ENCODE data around the gene SNTG2.
"Not testable (repeated sequence)": the region's sequence is repeated elsewhere in the genome, so short reads cannot be mapped to it uniquely, and the experiment has no call there.

The SNTG2 gene

GRCh38 chr2:1398191-1398590 is 447.5 kb downstream of the SNTG2 start:
- no peak overlapping the region for H3K27ac ChIP-seq (ENCODE audit: low read depth, low read length)
- no peak overlapping the region for H3K9ac ChIP-seq (ENCODE audit: low read length)
- no peaks in the 10 kb centered on the region for H3K36me3 ChIP-seq (ENCODE audit: insufficient read depth, low read length)
- no peak overlapping the region for H3K4me3 ChIP-seq (ENCODE audit: low read depth in 1 of 2, low read length in 2 of 2)
- H3K27me3 ChIP-seq (ENCODE audit: control insufficient read depth in 1 of 2, insufficient read depth in 2 of 2, low read length in 2 of 2), result no peaks in the 10 kb centered on the region
- no peaks in the 10 kb centered on the region for H3K4me1 ChIP-seq (ENCODE audit: insufficient read depth, low read length)
- H3K9me3 ChIP-seq (ENCODE audit: low read length), result no peaks in the 10 kb centered on the region

GRCh38 chr2:1400943-1401735 is 450.5 kb downstream of the SNTG2 start:
- H3K36me3 ChIP-seq (ENCODE audit: insufficient read depth, low read length), result no peaks in the 10 kb centered on the region
- H3K4me3 ChIP-seq (ENCODE audit: low read depth in 1 of 2, low read length in 2 of 2), result no peak overlapping the region
- no peaks in the 10 kb centered on the region for H3K9me3 ChIP-seq (ENCODE audit: low read length)
- H3K4me1 ChIP-seq (ENCODE audit: insufficient read depth, low read length), result no peaks in the 10 kb centered on the region
- H3K9ac ChIP-seq (ENCODE audit: low read length), result no peak overlapping the region
- no peaks in the 10 kb centered on the region for H3K27me3 ChIP-seq (ENCODE audit: control insufficient read depth in 1 of 2, insufficient read depth in 2 of 2, low read length in 2 of 2)
- no peak overlapping the region for H3K27ac ChIP-seq (ENCODE audit: low read depth, low read length)

GRCh38 chr2:1402064-1402463 is 451.4 kb downstream of the SNTG2 start:
- Histone ChIP-seq H3K36me3 (ENCODE audit: insufficient read depth, low read length) (no peaks in the 10 kb centered on the region), H3K27ac (ENCODE audit: low read depth, low read length) (no peak overlapping the region), H3K27me3 (ENCODE audit: control insufficient read depth in 1 of 2, insufficient read depth in 2 of 2, low read length in 2 of 2) (no peaks in the 10 kb centered on the region), H3K4me1 (ENCODE audit: insufficient read depth, low read length) (no peaks in the 10 kb centered on the region), H3K9me3 (ENCODE audit: low read length) (no peaks in the 10 kb centered on the region), H3K9ac (ENCODE audit: low read length) (no peak overlapping the region), H3K4me3 (ENCODE audit: low read depth in 1 of 2, low read length in 2 of 2) (no peak overlapping the region)

GRCh38 chr2:1403565-1403964 is 452.9 kb downstream of the SNTG2 start:
- Histone ChIP-seq H3K9ac (ENCODE audit: low read length) (no peak overlapping the region), H3K27me3 (ENCODE audit: control insufficient read depth in 1 of 2, insufficient read depth in 2 of 2, low read length in 2 of 2) (no peaks in the 10 kb centered on the region), H3K36me3 (ENCODE audit: insufficient read depth, low read length) (no peaks in the 10 kb centered on the region), H3K4me1 (ENCODE audit: insufficient read depth, low read length) (no peaks in the 10 kb centered on the region), H3K9me3 (ENCODE audit: low read length) (no peaks in the 10 kb centered on the region), H3K4me3 (ENCODE audit: low read depth in 1 of 2, low read length in 2 of 2) (no peak overlapping the region), H3K27ac (ENCODE audit: low read depth, low read length) (no peak overlapping the region)

- H3K9me3 ChIP-seq (ENCODE audit: low read length), result no peaks in the 10 kb centered on the region
- no peak overlapping the region for H3K4me3 ChIP-seq (ENCODE audit: low read depth in 1 of 2, low read length in 2 of 2)
- no peak overlapping the region for H3K9ac ChIP-seq (ENCODE audit: low read length)
- no peak overlapping the region for H3K27ac ChIP-seq (ENCODE audit: low read depth, low read length)
- H3K36me3 ChIP-seq (ENCODE audit: insufficient read depth, low read length), result no peaks in the 10 kb centered on the region
- H3K27me3 ChIP-seq (ENCODE audit: control insufficient read depth in 1 of 2, insufficient read depth in 2 of 2, low read length in 2 of 2), result no peaks in the 10 kb centered on the region
- no peaks in the 10 kb centered on the region for H3K4me1 ChIP-seq (ENCODE audit: insufficient read depth, low read length)
Measured at GRCh38 chr2:1405124-1405523, 454.5 kb downstream of the SNTG2 start.

GRCh38 chr2:1405967-1406366 is 455.3 kb downstream of the SNTG2 start:
- no peaks in the 10 kb centered on the region for H3K9me3 ChIP-seq (ENCODE audit: low read length)
- H3K27me3 ChIP-seq (ENCODE audit: control insufficient read depth in 1 of 2, insufficient read depth in 2 of 2, low read length in 2 of 2), result no peaks in the 10 kb centered on the region
- H3K27ac ChIP-seq (ENCODE audit: low read depth, low read length), result no peak overlapping the region
- no peak overlapping the region for H3K9ac ChIP-seq (ENCODE audit: low read length)
- no peaks in the 10 kb centered on the region for H3K4me1 ChIP-seq (ENCODE audit: insufficient read depth, low read length)
- H3K36me3 ChIP-seq (ENCODE audit: insufficient read depth, low read length), result no peaks in the 10 kb centered on the region
- no peak overlapping the region for H3K4me3 ChIP-seq (ENCODE audit: low read depth in 1 of 2, low read length in 2 of 2)

- Histone ChIP-seq H3K36me3 (ENCODE audit: insufficient read depth, low read length) (no peaks in the 10 kb centered on the region), H3K4me1 (ENCODE audit: insufficient read depth, low read length) (no peaks in the 10 kb centered on the region), H3K9me3 (ENCODE audit: low read length) (no peaks in the 10 kb centered on the region), H3K4me3 (ENCODE audit: low read depth in 1 of 2, low read length in 2 of 2) (no peak overlapping the region), H3K27ac (ENCODE audit: low read depth, low read length) (no peak overlapping the region), H3K27me3 (ENCODE audit: control insufficient read depth in 1 of 2, insufficient read depth in 2 of 2, low read length in 2 of 2) (no peaks in the 10 kb centered on the region), H3K9ac (ENCODE audit: low read length) (no peak overlapping the region)
Measured at GRCh38 chr2:1406434-1406833, 455.8 kb downstream of the SNTG2 start.

GRCh38 chr2:1407950-1408675 is 457.5 kb downstream of the SNTG2 start:
- no peak overlapping the region for H3K9ac ChIP-seq (ENCODE audit: low read length)
- H3K4me1 ChIP-seq (ENCODE audit: insufficient read depth, low read length), result no peaks in the 10 kb centered on the region
- no peak overlapping the region for H3K4me3 ChIP-seq (ENCODE audit: low read depth in 1 of 2, low read length in 2 of 2)
- H3K36me3 ChIP-seq (ENCODE audit: insufficient read depth, low read length), result no peaks in the 10 kb centered on the region
- H3K27me3 ChIP-seq (ENCODE audit: control insufficient read depth in 1 of 2, insufficient read depth in 2 of 2, low read length in 2 of 2), result no peaks in the 10 kb centered on the region
- H3K9me3 ChIP-seq (ENCODE audit: low read length), result no peaks in the 10 kb centered on the region
- H3K27ac ChIP-seq (ENCODE audit: low read depth, low read length), result no peak overlapping the region

GRCh38 chr2:1413156-1413710 is 462.6 kb downstream of the SNTG2 start, which contains the start of gene TPO:
TPO (plus strand) TSS chr2:1413463; CDS start chr2:1414409, 946 bp downstream.
- Histone ChIP-seq H3K4me1 (ENCODE audit: insufficient read depth, low read length) (no peaks in the 10 kb centered on the region), H3K27ac (ENCODE audit: low read depth, low read length) (no peak within 1 kb of the TSS), H3K4me3 (ENCODE audit: low read depth in 1 of 2, low read length in 2 of 2) (no peak within 1 kb of the TSS), H3K9me3 (ENCODE audit: low read length) (no peaks in the 10 kb centered on the region), H3K27me3 (ENCODE audit: control insufficient read depth in 1 of 2, insufficient read depth in 2 of 2, low read length in 2 of 2) (no peaks in the 10 kb centered on the region), H3K36me3 (ENCODE audit: insufficient read depth, low read length) (no peaks in the 10 kb centered on the region), H3K9ac (ENCODE audit: low read length) (no peak within 1 kb of the TSS)

- Histone ChIP-seq H3K4me3 (ENCODE audit: low read depth in 1 of 2, low read length in 2 of 2) (no peak overlapping the region), H3K4me1 (ENCODE audit: insufficient read depth, low read length) (no peaks in the 10 kb centered on the region), H3K36me3 (ENCODE audit: insufficient read depth, low read length) (no peaks in the 10 kb centered on the region), H3K27ac (ENCODE audit: low read depth, low read length) (no peak overlapping the region), H3K27me3 (ENCODE audit: control insufficient read depth in 1 of 2, insufficient read depth in 2 of 2, low read length in 2 of 2) (no peaks in the 10 kb centered on the region), H3K9me3 (ENCODE audit: low read length) (no peaks in the 10 kb centered on the region), H3K9ac (ENCODE audit: low read length) (no peak overlapping the region)
Measured at GRCh38 chr2:1414121-1414520, 463.5 kb downstream of the SNTG2 start.

- H3K9ac ChIP-seq (ENCODE audit: low read length), result not testable (repeated sequence)
Measured at GRCh38 chr2:1414901-1415300, 464.3 kb downstream of the SNTG2 start.

More at GRCh38 chr2:1414901-1415300, 464.3 kb downstream of the SNTG2 start:
- not testable (repeated sequence) for H3K4me1 ChIP-seq (ENCODE audit: insufficient read depth, low read length); H3K4me3 ChIP-seq (ENCODE audit: low read depth in 1 of 2, low read length in 2 of 2); H3K36me3 ChIP-seq (ENCODE audit: insufficient read depth, low read length); H3K27me3 ChIP-seq (ENCODE audit: control insufficient read depth in 1 of 2, insufficient read depth in 2 of 2, low read length in 2 of 2); H3K9me3 ChIP-seq (ENCODE audit: low read length); H3K27ac ChIP-seq (ENCODE audit: low read depth, low read length)
